Inflammatory macrophage treated with lipopolysaccharide for 4 hours (primary cell): ENCODE results near the gene SLC25A26.

Source experiments
- DNase-seq: peaks from one replicate; pipeline ENCODE4 v3.0.0-alpha.2; 2020

Gene SLC25A26

DNA sequence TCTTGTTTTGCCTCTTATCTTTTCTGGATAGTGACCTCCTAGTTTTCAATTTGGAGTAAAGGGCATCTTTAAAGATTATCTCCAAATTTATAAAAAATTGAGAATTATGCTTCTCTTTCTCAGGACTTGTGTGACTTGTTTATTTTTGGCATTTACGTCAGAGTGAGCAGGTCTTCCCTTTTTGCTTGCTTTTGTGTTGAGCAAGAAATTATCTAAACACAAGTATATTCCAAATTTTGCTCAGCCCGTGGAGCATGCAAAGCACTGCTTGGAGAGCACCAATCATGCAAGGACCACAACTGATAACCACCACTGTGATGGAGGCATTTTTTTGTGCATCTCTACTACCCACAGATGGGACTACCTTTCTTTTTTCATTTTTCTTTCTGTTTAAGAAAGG is 7.1 kb downstream of the SLC25A26 start:
- DNase-seq: peak; percentile 51

DNA sequence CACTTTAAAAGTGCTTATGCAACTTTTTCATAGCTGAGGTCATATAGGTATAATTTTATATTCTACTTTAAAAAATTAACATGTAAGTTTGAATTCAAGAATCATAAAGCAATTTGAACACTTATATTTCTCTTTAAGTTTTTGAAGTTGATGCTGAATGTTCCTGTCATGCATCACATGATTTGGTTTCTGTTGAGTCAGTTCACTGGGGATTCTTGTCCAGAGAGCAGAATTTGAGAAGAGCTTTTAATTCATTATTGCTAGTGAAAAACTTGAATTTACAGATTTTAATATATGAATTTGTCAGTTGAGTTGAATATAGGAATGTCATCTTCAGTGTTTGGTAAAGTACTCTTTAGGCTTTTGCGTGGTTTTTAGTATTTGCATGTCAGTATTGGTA is 7.9 kb downstream of the SLC25A26 start:
- DNase-seq: peak; percentile 12

DNA sequence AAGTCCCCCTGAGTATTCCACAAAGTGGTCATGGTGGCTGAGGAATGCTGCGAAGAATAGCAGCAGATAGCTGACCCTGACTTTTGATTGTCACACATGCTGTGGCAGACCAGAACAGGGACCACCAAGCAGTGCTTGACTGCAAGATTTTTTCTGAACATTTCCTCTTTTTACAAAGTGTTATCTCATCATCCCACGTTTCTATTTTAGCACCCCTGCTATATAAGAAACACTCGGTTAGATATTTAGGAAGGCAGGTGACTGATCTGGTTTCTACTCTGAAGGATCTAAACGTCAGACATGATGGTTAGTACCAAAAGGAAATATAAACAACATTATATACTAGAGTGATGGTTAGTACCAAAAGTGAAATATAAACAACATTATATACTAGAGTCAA is 9.1 kb downstream of the SLC25A26 start:
- no peak for DNase-seq

DNA sequence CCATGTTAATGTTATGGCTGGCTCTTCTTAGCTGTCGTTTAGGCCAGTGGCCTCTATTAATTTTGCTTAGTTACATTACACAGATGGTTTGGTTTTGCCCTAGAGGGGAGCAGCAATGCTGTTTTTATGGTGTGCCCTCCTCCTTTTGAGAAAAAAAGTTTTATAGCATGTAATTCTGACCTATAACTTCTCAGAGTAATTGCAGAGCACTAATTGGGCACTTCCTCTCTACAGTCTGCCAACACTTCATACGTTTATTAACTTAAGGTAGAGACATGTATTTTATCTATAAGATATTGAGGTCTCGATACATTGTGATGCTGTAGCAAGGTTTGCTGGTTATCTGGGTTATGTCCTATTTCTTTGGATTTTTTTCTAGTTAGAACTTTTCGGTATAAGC is 12.2 kb downstream of the SLC25A26 start:
- no peak for DNase-seq

DNA sequence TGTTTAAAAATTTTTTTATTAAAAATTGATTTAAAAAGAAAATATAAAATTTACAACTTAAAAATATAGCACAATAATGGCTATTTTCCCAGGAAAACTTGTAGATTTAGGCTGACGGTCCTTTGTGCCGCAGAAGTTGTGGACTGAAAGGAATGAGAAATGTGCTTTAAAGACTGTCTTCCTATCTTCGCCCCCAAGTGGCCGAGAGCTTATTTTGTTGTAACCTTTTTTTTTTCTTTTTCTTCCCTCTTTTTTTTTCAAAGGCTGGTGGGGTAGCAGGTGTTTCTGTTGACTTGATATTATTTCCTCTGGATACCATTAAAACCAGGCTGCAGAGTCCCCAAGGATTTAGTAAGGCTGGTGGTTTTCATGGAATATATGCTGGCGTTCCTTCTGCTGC is 15.5 kb downstream of the SLC25A26 start:
- DNase-seq: no peak

DNA sequence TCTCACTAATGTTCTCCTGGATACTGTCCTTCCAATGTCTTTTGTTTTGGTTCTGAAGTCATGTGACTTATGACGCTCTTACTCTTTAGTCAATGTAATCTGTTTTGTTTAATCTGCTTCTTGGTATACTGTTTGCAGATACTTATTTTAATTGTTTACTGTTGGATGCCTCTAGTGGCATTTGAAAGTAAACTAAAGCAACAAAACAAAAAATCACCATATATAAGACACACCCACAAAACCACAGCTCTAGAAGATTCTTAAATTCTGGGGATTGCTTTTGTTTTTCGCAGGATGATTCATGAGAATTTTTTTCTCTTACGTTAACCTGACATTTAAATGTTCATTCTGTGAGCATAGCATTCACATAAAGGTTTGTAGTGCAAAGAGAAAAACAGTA is 16.8 kb downstream of the SLC25A26 start:
- DNase-seq: no peak

DNA sequence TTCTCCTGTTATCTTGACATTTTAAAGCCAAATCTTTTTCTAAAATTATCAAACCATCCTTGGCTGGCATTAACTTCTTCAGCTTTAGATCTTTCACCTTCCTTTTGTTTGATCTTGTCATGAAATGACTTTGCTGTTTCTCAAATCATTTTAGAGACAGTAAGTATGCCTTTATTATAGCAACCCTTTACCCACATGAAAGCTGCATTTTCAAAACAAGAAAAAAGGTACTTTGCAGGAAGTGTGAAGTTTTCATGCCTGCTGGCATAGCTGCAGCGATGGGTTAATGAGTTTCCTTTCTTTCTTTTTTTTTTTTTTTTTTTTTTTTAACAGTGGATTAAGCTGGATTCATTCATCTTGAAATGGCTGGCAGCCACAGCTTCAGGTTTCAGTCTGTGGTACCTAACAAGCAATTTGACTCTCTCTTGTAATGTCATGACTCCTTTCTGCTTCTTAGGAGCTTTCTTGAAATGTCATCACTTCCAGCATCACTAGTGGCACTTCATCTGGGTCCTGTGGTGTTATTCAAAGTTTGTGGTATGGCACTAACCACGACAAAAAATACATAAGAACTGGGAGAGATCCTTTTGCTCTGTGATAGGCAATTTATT is 18.8 kb downstream of the SLC25A26 start:
- DNase-seq: no peak

DNA sequence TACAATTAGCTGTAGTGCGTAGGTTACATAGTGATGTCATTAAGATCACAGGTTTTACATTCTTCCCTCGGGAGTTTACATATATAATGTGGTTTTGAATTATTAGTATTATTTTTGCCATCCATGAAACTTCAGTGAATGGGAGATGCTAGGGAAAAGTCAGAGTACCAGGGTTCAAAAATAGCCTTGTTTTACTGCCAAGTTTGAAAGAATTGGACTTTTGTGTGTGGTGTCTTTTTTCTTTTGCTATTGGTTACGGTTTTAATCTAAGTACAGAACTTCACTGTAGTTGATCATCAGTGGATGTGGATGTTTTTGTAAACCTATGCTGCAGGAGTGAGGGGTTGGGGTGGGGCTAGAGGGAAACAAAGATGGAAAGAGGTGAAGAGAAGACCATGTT is 20.7 kb downstream of the SLC25A26 start:
- DNase-seq: no peak

DNA sequence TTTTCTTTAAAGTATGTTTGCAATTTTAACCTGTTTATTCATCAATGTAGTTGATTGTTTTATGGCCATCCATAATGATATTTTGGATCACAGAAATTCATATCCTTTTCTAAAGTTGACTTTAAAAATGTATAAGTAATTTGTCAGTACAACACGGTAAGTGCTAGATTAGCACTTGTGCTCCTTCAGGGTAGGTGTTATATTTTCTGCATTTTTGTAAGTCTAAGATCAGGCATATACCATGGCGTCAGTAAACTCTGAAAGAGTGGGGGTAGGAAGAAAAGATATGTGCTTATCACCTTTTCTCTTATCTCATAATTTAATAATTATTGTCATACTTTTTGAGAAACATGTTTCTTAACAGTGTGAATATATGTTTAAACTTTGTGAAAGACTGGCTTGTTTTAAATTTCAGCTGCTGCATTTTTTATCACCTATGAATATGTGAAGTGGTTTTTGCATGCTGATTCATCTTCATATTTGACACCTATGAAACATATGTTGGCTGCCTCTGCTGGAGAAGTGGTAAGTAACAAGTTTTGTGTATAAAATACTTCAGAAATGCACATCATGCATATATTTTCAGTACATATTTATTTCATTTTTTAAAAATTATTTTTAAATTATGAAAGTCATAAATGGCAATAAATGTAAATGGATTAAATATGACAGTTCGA is 22.1 kb downstream of the SLC25A26 start:
- no peak for DNase-seq

DNA sequence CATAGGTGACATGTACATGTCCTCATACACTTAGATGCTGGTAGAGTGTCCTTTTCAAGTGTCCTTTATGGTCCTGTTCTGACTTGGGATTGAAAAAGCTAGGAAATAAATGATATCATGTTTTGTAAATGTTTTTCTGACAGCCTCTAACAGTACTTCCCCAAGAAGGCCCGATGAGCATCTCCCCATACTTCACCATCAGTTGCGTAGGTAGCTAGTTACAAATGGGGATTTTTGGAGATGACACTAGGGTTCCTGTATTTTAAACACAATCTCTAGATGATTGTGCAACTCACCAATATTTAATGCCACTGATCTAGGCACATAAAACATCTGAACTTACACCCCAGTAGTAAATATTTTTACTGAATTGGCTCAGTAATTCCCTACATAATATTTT is 27.8 kb downstream of the SLC25A26 start:
- peak; percentile 16 for DNase-seq

DNA sequence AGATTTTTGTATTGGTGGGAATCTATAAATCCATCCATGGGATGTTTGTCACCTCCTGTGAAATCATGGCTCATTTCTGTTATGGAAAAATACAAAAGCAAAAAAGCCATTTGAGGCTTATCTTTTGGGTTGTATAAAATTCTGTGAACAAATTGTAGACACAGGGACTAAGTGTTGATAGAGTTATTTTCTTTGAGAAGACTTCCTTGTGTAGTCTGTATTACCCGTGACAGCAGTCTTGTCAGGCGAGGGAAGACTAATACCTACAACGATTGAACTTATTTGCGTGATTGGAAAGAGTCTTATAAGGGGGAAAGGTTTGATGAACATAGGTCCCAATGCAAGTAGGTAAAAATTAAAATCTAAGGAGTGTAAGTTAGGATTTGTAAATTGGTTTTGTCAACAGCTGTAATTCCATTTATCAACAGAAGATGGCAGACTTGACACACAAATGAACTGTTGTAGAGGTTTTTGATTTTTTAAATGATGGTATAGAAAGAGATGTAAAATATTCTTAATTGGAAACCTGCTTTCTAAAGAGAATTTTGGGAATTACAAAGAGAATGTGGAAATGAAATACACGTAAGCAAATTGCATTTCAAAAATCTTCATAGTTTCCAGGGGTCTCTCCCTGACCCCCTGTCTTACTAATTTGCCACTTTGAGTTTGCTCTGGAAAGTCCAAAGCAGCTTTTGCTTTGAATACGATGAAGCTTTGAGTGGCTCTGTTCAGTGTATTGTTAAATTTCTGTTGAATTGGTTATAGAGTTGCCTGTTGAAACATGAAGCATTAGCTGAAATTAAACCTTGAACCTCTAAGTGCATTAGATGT is 33.2 kb downstream of the SLC25A26 start:
- peak; percentile 27 for DNase-seq

DNA sequence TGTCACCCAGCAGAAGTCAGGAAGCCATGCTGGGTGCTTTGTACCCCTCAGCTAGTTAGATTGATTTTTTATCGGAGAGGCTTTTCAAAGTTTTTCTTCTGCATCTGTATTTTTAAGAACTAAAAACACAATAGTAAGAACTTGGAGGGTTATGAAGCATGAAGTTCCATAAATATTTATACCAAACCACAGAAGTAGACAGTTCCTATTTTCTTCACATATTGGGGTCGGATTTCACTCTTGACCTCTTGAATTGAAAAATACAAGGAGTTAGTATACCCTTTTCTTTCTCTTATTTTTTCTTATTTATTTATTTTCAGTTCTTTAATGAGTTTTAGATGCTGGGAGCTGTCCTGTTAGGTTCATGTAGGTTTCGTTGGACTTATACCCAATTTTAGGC is 35.1 kb downstream of the SLC25A26 start:
- DNase-seq: no peak

DNA sequence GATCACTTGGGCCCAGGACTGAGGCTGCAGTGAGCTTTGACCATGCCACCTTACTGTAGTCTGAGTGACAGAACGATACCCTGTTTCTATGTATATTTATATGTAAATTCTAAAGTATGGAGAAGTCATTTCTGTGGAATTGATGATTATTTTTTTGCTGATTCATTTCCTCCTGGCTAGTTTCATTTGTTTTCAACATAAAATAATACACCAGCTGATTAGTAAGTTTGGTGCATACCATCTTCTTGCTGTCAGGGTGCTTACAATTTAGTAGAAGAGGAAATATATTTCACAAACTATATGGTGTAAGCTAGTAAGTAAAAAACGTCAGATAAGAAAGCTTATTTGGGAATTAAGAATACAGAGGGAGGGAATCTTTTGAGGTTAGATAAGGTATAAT is 36.0 kb downstream of the SLC25A26 start:
- DNase-seq: peak; percentile 2

DNA sequence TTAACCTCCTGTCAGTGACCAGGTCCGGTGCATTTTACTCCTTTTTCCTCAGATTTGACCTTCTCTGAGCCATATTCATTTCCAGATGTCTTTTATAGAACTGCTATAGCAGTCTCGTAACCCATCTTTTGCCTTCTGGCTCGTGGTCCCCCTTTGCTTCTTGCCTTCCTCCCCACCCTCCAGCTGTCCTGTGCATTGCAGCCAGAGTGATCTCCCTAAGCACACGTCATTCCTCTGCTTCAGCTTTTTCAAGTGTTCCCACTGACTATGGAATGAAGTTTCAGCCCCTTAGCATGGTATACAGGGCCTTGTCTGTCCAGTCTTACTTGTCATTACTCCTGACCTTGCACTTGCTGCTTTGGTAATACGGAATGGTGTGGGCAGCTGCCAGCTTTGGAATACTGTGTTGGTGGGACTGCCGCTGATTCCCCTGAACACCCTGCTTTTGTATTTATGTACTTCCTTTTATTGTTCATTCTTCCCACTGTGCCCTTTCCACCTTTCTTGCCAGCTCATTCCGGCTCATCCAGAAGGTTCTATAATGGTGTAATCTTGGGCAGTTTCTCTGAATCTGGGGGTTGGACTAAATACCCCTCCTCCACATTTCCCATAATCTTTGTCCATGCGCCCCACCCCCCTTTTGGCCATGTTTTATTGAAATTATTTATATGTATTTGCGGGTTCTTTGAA is 38.9 kb downstream of the SLC25A26 start:
- no peak for DNase-seq

DNA sequence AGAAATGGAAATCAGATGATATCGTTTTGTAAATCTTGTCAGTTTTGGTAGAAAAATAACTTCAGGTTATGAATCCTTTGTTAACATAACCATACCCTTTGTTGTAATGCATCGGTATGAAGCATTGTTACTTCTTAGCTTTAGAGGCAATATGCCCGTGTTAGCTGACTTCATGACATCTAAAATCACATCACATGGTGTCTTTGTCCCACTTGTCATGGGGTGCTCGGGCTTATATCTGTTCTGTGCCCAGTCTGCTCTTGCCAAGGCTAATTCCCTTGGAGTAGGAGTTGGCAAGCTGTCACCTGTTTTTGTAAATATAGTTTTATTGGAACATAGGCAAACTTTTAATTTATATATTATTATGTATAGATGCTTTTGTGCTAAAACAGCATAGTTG is 39.6 kb downstream of the SLC25A26 start:
- DNase-seq: no peak

DNA sequence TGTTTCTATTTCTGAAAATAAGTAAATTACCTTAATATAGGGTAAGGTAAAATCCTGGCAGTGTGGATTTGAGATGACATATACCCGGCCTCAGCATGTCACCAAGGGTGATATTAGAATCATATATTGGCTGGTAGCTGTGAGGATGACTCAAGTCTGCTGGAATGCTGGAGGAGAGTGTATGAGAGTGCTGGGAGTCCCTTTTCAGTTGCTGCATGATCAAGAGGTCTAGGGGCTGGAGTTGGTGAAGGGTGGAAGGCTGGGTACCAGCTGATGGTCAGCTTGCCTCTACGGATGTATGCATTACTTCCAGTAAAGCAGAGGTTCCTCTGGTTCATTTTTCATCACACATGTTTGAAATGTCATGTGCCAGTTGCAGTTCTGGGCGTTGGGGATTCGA is 40.6 kb downstream of the SLC25A26 start:
- no peak for DNase-seq

DNA sequence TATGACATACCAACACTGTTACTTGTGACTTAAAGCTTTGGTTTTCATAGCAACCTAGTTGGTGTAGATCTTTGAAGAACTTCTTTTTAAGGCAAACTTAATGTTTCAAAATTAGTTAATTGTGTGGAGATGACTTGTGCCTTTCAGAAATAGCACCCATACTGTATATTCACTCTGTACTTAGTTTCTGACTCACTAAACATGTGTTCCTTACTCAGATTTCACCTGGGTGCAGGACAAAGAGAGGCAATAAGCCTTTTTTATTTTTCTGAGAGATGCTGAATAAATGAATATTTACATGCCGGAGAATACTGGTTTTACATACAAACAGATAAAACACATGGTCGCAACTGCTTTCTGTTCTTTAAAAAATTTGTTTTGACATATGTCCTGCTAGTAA is 44.8 kb downstream of the SLC25A26 start:
- no peak for DNase-seq

DNA sequence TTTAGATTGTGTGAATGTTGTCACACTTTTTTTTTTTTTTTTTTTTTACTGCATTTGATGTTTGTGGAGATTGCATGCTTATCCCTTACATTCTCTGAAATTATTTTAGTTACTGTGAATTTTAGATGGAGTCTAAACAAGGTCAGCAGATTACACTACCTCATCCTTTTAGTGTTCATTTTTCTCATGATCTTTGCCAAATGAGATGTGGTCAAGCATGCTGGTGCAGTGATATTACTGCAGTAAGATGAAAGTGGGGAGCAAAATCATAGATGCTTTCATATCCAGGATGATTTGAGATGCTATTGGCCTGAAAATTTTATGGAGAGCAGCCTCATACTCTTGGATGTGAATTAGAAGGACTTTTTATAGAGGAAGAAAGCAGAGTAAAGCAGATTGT is 45.8 kb downstream of the SLC25A26 start:
- DNase-seq: no peak

DNA sequence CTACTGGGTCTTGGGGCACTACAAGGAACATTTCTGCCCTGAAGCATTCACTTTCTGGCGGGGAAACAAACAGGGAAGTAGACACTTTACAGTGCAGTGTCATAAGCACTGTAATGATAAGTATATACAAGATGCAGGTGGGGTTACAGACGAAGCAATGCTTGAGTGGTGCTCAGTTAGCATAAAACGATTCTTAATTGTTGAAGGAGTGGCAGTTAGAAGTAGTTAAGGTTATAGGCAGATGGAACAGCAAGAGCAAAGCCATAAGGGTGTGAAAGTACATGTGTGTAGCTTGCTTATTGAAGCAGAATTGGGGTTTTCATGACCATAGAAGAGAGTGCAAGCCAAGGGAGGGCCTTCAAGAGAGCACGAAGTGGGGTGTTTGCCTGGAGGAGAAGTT is 46.2 kb downstream of the SLC25A26 start:
- DNase-seq: no peak

DNA sequence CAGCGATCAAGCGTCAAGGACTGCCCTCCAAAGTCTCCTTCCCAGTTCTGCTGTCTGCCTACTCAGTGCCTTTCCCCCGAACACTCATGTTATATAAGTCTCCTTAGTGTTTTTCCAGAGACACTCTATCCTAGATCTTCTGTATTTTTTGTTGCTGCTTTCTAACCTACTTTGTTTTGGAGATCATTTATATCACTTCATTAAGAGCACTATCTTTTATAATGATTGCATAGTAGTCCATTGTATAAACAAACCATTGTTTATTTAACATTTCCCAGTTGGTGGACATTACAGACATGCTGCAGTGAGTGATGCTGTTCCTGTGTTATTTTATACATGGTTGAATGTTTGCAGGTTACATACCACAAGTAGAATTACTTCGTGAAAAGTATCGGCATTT is 47.1 kb downstream of the SLC25A26 start:
- DNase-seq: no peak

DNA sequence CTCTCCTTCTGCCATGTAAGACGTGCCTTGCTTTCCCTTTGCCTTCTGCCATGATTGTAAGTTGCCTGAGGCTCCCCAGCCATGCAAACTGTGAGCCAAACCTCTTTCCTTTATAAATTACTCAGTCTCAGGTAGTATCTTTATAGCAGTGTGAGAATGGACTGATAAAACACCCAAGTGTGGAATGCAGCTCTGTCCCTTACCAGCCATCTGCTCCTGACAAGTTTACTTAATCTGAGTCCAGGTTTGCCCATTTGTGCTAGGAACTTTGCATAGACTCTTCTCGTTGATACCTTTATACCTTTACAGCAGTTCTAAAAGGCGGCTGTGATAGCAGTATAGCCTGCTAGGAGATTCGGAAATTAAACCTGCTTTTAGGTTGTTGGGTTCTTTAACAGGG is 48.1 kb downstream of the SLC25A26 start:
- DNase-seq: no peak

DNA sequence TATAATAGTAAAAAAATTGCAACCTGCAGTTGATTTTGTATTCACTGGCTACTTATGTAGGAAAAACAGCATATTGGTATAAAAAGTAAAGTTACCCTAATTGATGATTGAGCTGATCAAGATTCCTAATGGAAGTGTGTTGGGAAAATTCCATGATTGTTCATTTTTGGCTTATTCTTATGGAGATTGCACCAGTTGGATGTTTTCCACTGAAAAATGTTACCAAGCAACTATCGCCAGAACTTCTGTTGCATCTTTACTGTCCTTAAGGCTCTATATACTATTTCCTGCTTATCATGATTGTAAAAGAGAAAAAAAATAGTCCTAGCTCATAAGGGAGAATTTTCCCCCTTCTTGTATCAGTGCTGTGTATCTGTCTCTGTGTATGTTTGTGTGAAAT is 48.6 kb downstream of the SLC25A26 start:
- DNase-seq: no peak

DNA sequence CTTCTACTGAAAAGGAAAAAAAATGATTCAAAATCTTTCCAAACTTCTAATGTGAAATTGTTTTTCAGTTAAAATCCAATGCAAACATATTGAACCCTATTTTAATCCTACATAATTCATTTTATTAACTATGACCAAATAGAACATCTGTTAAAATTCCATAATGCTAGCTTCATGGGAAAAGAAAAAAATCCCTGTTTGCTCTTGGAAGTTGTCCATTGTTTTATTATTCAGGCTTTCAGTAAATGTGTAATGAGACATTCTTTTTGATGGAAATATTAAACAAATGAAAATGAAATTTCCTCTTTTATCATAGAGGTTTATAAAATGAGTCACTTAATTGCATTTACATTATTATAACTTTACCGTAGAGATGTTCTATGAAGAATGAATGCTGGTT is 49.5 kb downstream of the SLC25A26 start:
- DNase-seq: no peak

DNA sequence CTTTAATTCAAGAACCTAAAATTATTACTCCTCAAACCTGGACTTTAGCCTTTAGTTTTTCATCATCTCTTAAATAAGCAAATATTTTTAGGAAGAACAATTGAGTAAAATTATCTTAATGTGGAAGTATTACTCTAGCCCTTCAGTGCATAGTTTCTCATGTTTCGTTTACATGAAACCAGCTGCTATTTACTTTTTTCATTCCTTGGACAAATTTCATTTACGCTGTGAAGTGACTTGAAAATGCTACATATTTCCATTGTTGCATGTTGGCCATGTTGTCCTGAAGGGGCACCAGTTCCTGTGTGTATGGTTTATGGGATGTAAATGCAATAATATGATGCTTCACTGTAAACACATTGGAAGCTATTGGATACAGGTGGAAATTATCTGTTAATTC is 49.9 kb downstream of the SLC25A26 start:
- DNase-seq: no peak
